GM19240 (cell line): Measurements from ENCODE around the gene HSD11B1.
"Not testable (repeated sequence)": the region's sequence is repeated elsewhere in the genome, so short reads cannot be mapped to it uniquely, and the experiment has no call there.

Source experiments
- DNase-seq: peaks from one replicate; pipeline ENCODE4 v3.0.0; 2011; ENCODE audit warnings: low spot score; ENCODE audit not compliant: insufficient read length

Gene HSD11B1

DNA sequence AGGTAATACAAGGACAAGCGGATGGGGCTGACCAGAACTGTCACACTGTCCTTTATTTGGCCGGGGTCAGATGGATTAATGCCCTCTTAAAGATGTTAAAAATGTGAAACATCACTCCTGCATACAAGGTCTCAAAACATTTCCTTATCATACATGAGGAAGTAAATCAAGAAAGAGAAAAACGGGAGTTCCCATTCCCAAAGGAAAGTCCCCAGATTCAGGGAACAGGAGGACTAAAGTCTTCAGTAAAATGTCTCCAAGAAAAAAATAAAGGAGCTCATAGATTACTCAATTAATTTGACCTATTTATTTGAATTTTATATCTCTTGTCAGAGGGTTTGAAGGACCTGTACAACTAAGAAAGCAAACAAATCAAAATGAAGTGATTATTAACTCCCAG, 13.4 kb upstream of the HSD11B1 start:
- no peak for DNase-seq

- no peak for DNase-seq
These were observed 12.3 kb upstream of the HSD11B1 start for GRCh38 chr1:209692296-209692695.

DNA sequence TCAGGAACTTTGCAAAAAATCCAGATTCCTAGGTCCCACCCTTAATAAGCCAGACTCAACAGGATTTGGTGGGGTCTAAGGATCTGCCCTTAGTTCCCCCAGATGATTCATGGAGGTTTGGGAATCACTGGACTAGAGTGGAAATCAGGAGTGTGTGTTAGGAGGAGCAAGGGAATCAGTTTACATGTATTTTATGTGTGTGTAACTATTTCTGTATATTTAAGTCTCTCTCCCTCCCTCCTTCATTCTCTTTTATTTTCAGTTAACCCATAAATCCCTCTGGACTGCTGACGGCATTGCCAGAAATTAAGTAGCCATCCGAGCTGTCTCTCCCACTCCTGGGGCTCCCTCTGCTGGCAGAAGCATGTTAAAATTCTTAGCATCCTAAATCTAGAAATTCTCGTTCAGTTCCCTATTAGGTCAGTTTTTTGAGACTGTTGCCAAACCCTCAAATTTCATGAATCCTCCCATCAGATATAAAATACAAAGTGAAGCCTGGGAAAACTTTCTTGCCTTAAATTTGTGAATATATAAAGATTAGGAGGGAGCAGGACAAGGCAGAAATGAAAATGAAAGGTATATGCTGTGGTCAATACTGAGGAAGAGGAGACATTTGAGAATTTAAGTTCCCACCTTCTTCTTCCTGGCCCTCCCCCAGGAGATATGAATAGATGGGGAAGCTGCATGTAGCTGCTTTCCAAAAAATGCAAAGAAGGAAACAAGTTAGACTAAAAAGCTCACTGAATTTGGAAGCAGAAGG, 11.7 kb upstream of the HSD11B1 start:
- peak; percentile 49 for DNase-seq

- no peak for DNase-seq
These were observed 8.0 kb upstream of the HSD11B1 start for GRCh38 chr1:209696673-209697072.

DNA sequence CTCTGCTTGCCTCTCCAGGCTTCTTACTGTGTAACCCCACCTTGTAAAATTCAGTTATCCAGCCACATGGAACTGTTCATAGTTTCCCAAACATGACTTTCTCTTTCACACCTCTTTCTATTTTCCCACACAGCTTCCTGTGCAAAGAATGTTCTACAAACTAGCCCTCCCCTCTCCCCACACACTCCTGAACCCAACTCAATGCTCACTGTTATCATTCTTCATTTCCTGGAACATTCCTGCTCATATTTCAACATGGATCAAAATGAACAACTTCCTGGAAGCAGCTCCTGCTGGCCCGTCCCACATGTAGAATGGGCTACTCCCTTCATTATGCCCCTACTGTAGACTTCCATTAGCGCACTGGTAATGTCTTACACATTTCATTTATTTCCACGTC, 7.5 kb upstream of the HSD11B1 start:
- no peak for DNase-seq

DNA sequence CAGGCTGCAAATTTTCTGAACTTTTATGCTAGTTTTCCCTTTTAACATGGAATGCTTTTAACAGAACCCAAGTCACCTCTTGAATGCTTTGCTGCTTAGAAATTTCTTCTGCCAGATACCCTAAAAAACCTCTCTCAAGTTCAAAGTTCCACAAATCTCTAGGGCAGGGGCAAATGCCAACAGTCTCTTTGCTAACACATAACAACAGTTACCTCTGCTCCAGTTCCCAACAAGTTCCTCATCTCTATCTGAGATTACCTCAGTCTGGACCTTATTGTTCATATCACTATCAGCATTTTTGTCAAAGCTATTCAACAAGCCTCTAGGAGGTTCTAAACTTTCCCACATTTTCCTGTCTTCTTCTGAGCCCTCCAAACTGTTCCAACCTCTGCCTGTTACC, 4.0 kb upstream of the HSD11B1 start:
- DNase-seq = not testable (repeated sequence)

DNA sequence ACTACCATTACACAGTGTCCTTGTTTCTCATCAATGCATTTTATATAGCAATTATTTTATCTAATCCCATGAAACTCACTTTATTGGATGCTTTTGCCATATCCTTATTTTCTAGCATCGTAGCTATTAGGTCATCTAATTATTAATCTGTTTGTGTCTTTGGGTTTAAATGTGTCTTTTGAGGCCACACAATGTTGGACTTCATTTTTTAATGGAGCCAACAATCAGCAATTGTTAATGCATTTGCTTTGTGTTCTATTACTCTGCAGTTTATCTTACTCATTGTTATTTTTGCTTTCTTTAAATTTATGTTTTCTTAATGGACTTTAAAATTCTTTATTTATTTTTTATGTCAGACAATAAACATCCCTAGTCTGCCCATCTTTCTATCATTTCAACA, 1.8 kb upstream of the HSD11B1 start:
- no peak for DNase-seq

DNA sequence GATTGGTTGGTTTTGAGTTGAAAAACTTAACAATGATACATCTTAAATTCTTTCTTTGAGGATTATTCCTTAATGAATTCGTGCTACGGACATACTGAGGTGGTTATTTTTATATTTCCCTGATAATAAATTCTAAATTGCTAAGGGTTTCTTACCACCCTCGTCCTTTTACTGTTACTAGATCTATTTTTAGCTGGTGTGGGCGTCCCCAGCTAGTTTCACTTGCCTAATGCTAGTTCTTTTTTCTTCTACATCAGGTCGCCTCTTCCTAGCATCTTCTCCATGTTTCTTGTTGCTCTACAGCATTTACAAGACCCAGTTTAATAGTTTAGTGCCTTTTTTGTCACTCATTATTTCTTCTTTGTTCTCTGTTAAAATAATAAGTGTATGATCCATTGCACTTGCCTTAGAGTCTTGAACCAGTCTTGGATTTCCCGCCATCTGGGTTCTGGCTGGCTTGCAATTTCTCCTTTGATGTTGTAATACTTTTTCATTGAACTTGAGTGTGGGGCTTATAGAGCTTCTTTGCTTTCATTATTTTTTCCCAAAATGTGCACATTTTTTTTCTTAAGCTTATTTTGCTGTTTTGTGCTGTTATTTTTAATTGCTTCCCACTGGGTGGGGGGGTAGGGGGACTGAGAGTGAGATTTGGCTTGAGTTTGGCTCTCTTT, 677 bp upstream of the HSD11B1 start:
- no peak for DNase-seq

DNA sequence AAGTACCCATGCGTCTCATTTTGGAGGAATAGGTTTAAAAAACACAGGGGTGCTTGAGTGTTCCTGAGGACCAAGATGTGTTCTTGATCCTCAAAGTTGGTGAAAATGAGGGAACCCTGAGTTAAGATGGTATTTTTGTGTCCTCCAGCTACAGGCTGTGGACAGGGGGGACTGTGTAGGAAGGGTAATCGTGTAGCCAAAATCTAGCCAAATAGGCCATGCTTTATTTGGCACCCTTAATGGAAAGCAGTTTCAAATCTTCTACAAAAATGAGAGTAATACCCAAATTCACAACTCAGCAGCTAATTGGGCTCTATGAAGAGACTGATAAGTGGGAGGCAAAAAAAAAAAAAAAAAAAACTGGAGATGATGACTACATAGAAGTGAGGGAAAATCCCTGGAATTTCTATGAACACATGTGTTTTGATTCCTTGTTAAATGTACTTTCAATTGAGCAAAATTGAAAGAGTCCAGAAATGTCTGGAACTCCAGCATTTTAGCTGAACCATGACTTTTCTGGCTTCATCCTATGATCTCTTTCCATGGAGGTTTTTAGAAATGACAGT, 470 bp downstream of the HSD11B1 start:
- no peak for DNase-seq

- DNase-seq = no peak
These were observed 2.0 kb downstream of the HSD11B1 start for GRCh38 chr1:209706622-209707021.

DNA sequence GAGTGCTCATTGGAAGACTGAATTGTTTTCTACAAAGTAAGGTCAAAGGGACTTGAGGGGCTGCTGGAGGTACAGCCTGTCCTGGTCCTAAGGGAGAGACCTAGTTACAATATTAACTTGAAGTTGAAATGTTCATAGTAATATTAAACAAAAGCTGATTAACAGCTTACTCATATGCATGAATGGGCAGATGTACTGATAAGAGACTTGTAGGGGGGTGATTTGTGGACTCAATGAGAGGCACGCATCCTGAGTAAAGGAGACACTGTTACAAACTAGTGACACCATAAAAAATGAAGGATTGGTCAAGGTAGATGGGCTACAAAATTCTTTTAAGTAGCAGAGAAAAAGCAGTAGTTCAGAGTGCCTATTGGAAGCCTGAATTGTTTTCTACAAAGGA, 2.7 kb downstream of the HSD11B1 start:
- no peak for DNase-seq

- no peak for DNase-seq
These were observed 3.7 kb downstream of the HSD11B1 start for GRCh38 chr1:209708297-209708696.

- no peak for DNase-seq
These were observed 5.4 kb downstream of the HSD11B1 start for GRCh38 chr1:209710093-209710492.

DNA sequence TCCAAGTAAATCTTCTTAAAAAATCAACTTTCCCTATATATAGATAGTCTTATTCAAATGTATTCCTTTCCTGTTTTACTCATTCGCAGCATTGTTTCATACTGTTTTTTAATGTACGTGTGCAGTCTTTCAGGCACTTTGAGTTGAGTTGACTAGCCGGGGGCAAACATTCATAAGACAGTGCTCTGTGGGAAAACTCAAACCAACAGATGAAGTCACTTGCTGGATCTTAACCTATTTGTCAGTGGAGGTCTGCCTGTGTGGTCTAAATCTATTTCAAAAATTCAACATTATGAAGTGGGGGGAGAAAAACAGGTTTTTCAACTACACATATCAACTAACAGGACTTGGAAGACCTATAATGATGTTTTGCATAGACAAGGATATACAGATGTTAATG, 6.2 kb downstream of the HSD11B1 start:
- no peak for DNase-seq

GRCh38 chr1:209714338-209714737, 9.7 kb downstream of the HSD11B1 start:
- DNase-seq = no peak

DNA sequence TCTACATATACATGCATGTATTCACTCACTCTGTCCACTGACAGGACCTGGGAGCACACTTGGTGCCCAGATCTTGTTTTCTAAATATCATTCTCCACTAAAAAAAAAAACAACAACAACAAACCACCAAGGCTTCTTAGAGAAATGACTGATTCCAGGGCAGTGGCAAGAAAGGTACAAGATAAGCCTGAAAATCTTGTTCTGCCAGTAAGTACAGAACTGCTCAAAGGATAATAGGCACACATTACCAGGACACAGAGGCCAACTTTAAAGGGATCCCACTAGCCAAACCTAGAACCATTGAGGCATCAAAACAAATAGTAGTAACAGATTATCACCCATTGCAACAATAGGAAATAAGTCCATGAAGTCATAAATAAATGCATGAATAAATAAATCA, 10.7 kb downstream of the HSD11B1 start:
- DNase-seq = no peak

- DNase-seq = no peak
These were observed 13.2 kb downstream of the HSD11B1 start for GRCh38 chr1:209717818-209718217.

DNA sequence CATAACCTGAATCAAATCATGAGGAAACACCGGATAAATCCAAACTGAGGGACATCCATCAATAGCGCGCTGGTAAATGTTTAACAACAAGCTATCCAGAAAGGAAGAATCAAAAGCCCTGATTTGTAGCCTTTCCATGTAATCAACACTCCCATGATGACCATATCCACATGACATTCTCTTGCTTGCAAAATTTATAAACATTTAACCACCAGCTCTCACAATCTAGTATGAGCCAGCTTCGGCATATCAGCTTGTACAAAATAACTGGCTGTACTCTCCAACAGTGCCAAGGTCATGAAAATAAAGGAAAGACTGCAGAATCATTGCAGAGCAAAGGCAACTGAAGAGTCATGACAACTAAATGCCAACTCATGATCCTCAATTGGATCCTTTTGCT, 15.7 kb downstream of the HSD11B1 start:
- DNase-seq = no peak

DNA sequence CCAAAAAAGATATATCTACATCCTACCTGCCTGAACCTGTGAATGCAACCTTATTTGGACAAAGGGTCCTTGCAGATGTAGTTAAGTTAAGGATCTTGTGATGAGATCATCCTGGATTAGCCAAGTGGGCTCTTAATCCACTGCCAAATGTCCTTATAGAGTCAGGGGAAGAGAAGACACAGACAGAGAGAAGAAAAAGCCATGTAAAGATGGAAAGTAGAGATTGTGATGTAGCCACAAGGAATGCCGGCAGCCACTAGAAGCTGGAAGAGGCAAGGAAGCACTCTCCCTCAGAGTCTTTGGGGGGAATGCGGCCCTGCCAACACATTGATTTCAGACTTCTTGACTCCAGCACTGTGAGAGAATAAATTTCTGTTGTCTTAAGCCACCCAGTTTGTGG, 16.2 kb downstream of the HSD11B1 start:
- DNase-seq = no peak

DNA sequence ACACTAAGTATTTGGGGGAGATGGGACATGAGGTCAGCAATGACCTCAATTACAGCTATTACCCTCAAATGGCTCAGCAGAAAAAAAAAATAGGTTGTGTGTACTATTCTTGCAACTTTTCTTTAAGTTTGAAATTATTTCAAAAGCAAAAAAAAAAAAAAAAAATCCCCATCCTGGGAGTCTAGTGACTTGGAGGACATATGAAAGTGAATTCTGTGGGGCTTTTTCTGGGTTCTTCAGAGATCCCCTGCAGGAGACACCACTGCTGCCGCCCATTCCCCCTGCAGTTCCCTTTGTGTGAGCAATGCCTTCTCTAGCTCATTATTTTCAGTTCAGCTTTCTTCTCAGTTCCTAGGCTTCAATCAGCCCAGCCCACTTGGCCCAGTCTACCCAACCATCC, 16.7 kb downstream of the HSD11B1 start:
- no peak for DNase-seq

DNA sequence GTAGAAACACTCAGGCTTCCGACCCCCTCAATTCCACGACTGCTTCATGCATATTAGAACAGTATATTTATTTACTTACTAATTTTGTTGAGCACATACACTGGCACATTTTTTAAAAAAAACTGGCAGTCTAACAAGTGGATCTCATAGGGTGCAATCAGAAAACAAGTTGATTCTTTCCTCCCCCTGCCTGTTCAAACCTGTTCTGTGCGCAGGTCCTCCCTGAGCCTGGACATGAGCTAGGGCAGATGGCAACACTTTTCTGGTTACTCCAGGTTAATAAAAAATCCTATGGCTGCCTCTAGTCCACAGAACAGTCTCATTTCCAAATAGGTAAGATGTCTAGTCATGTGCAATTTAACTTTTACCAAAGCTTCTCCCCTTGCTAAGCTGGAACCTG, 18.6 kb downstream of the HSD11B1 start:
- DNase-seq = no peak

GRCh38 chr1:209723756-209724693, 19.4 kb downstream of the HSD11B1 start:
- no peak for DNase-seq
